ENCODE results near the gene RASGRF1.
"Not testable (repeated sequence)": the region's sequence is repeated elsewhere in the genome, so short reads cannot be mapped to it uniquely, and the experiment has no call there.

The RASGRF1 gene

GRCh38 chr15:78998526-78998925, 92.1 kb downstream of the RASGRF1 start:
- peaks cover 5% of the 10 kb centered on the region for H3K27me3 ChIP-seq (ENCODE audit: control insufficient read depth, insufficient read depth, low read length)
- no peaks in the 10 kb centered on the region for H3K36me3 ChIP-seq (ENCODE audit: control insufficient read depth, insufficient read depth, low read length)
- H3K4me3 ChIP-seq (ENCODE audit: low read depth, low read length): no peak overlapping the region
- H3K9me3 ChIP-seq (ENCODE audit: control insufficient read depth, insufficient read depth, low read length): no peaks in the 10 kb centered on the region
- no peak overlapping the region for H3K9ac ChIP-seq (ENCODE audit: low read depth, low read length)
- H3K4me1 ChIP-seq (ENCODE audit: control insufficient read depth, insufficient read depth, low read length): peaks cover 2% of the 10 kb centered on the region

- Histone ChIP-seq H3K4me3 (ENCODE audit: low read depth, low read length) (no peak overlapping the region), H3K27me3 (ENCODE audit: control insufficient read depth, insufficient read depth, low read length) (peaks cover 3% of the 10 kb centered on the region), H3K9me3 (ENCODE audit: control insufficient read depth, insufficient read depth, low read length) (no peaks in the 10 kb centered on the region), H3K36me3 (ENCODE audit: control insufficient read depth, insufficient read depth, low read length) (no peaks in the 10 kb centered on the region), H3K4me1 (ENCODE audit: control insufficient read depth, insufficient read depth, low read length) (peaks cover 2% of the 10 kb centered on the region), H3K9ac (ENCODE audit: low read depth, low read length) (no peak overlapping the region)
Measured at GRCh38 chr15:78997981-78998499, 92.5 kb downstream of the RASGRF1 start.

DNA sequence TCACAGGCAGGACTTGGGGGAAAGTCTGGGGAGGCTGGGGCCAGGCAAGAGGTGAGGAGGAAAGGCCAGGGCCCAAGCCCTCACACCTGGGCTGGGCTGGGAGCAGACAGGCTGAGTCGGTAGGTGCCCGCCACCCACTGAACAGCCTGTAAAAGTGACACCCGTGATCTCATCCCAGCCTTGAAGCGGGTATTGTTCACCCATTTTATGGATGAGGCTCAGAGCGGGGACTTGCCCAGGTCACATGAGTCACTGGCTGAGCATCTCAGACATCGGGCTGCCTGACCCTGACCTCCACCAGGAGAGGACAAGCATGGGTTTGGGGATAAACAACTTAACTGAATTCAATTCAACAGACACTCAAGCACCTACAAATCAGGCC, 93.7 kb downstream of the RASGRF1 start:
- no peaks in the 10 kb centered on the region for H3K36me3 ChIP-seq (ENCODE audit: control insufficient read depth, insufficient read depth, low read length)
- H3K9ac ChIP-seq (ENCODE audit: low read depth, low read length): no peak overlapping the region
- H3K4me1 ChIP-seq (ENCODE audit: control insufficient read depth, insufficient read depth, low read length): peaks cover 2% of the 10 kb centered on the region
- H3K4me3 ChIP-seq (ENCODE audit: low read depth, low read length): no peak overlapping the region
- H3K9me3 ChIP-seq (ENCODE audit: control insufficient read depth, insufficient read depth, low read length): no peaks in the 10 kb centered on the region
- H3K27me3 ChIP-seq (ENCODE audit: control insufficient read depth, insufficient read depth, low read length): no peaks in the 10 kb centered on the region

- no peaks in the 10 kb centered on the region for H3K9me3 ChIP-seq (ENCODE audit: control insufficient read depth, insufficient read depth, low read length)
- H3K9ac ChIP-seq (ENCODE audit: low read depth, low read length): no peak overlapping the region
- H3K4me3 ChIP-seq (ENCODE audit: low read depth, low read length): no peak overlapping the region
- H3K4me1 ChIP-seq (ENCODE audit: control insufficient read depth, insufficient read depth, low read length): no peaks in the 10 kb centered on the region
- H3K36me3 ChIP-seq (ENCODE audit: control insufficient read depth, insufficient read depth, low read length): no peaks in the 10 kb centered on the region
- no peaks in the 10 kb centered on the region for H3K27me3 ChIP-seq (ENCODE audit: control insufficient read depth, insufficient read depth, low read length)
Measured at GRCh38 chr15:78995921-78996893, 94.4 kb downstream of the RASGRF1 start.

DNA sequence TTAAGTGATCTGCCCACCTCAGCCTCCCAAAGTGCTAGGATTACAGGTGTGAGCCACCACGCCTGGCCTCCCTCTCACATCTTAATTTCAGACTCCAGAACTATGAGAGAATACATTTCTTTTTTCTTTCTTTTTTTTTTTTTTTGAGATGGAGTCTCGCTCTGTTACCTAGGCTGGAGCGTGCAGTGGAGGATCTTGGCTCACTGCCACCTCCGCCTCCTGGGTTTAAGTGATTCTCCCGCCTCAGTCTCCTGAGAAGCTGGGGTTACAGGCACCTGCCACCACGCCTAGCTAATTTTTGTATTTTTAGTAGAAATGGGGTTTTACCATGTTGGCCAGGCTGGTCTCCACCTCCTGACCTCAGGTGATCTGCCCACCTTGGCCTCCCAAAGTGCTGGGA, 95.4 kb downstream of the RASGRF1 start:
- H3K4me1 ChIP-seq (ENCODE audit: control insufficient read depth, insufficient read depth, low read length); H3K9me3 ChIP-seq (ENCODE audit: control insufficient read depth, insufficient read depth, low read length); H3K36me3 ChIP-seq (ENCODE audit: control insufficient read depth, insufficient read depth, low read length); H3K9ac ChIP-seq (ENCODE audit: low read depth, low read length); H3K4me3 ChIP-seq (ENCODE audit: low read depth, low read length); H3K27me3 ChIP-seq (ENCODE audit: control insufficient read depth, insufficient read depth, low read length): not testable (repeated sequence)

DNA sequence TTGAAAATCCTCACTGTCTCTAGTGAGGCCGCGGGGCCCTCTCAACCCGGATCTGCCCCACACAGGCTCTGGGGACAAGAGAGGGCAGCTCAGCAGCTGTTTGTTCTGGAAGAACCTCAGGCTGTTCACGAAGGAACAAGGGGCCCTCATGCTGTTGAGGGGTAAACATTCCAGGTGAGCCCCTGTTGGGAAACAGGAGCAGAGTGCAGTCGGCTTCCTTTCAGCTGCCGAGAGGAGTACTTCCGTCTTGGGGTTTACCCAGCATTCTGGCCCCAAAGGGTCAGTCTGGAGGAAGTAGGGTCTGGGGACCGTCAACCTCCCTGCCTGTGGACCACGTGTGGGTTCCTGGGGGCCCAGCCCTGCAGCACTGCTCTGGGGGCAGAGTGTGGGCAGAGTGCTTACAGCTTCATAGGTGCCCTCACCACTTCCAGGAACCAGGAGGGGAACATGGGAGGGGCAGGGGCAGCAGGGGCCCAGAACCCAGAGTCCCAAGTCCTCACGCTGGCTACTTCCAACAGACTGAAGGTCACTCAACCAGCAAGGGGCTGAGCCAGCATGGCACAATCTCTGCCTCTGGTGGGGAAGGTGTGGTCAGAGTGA, 96.5 kb downstream of the RASGRF1 start:
- Histone ChIP-seq H3K27me3 (ENCODE audit: control insufficient read depth, insufficient read depth, low read length) (no peaks in the 10 kb centered on the region), H3K9me3 (ENCODE audit: control insufficient read depth, insufficient read depth, low read length) (no peaks in the 10 kb centered on the region), H3K4me3 (ENCODE audit: low read depth, low read length) (no peak overlapping the region), H3K4me1 (ENCODE audit: control insufficient read depth, insufficient read depth, low read length) (no peaks in the 10 kb centered on the region), H3K36me3 (ENCODE audit: control insufficient read depth, insufficient read depth, low read length) (no peaks in the 10 kb centered on the region), H3K9ac (ENCODE audit: low read depth, low read length) (no peak overlapping the region)

DNA sequence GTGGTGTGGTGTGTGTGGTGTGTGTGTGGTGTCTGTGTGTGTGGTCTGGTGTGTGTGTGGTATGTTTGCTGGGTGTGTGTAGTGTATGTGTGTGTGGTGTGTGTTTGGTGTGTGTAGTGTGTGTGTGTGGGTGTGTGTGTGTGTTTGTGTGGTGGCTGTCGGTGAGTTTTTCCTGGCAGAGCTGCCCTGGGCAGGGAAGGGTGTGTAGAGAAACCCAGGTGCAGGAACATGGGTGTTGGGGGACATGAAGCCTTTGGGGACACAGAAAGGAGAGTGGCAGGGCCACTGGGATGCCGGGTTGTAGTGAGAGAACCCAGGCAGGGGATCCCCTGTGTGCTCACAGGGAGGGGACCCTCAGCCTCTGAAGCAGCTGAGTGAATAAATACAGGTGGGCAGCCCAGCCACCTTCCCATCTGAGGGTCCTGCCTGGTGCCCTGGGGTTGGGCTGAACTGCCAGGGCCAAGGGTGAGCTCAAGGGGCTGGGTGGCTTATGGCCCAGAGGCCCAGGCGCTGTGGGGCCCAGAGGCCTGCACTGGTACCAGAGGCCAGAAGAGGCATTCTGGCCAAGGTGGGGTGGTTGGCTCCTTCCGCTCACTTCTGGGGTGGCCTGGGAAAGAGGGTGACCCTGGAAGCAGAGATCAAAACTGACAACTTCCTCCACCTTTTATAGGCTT, 97.2 kb downstream of the RASGRF1 start:
- Histone ChIP-seq H3K9me3 (ENCODE audit: control insufficient read depth, insufficient read depth, low read length) (no peaks in the 10 kb centered on the region), H3K36me3 (ENCODE audit: control insufficient read depth, insufficient read depth, low read length) (no peaks in the 10 kb centered on the region), H3K27me3 (ENCODE audit: control insufficient read depth, insufficient read depth, low read length) (no peaks in the 10 kb centered on the region), H3K4me1 (ENCODE audit: control insufficient read depth, insufficient read depth, low read length) (no peaks in the 10 kb centered on the region), H3K9ac (ENCODE audit: low read depth, low read length) (no peak overlapping the region), H3K4me3 (ENCODE audit: low read depth, low read length) (no peak overlapping the region)

DNA sequence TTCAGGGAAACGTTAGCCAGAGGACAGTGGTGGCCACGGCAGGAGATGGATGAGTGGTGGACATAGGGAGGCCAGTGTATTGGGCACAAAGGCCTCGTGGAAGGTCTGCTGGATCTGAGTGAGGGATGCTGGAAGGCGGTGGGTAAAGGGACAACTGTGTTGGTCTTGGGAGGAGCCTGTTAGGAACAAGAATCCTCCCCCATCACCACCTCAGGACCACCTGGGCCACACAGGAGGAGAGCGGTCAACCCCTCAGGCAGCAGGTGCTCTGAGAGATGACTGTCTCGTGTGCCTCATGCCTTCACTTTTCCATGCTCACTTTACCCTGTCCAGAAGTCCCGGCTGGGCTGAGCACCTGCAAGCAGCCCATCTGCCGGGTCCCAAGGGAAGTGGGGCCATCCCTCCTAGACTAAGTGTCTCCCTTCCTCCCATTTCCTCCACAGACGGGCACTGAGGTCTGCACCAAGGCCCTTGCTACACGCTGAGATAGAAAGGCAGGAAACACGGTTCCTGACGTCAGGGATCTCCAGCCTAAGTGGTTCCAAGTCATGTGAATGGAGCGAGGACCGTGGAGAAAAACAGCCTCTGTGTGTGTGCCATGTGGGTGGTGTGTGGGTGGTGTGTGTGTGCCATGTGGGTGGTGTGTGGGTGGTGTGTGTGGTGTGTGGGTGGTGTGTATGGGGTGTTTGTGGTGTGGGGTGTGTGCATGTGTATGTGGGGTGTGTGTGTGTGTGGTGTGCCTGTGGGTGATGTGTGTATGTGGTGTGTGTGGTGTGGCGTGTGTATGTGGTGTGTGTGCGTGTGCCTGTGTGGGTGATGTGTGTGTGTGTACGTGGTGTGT, 97.9 kb downstream of the RASGRF1 start:
- Histone ChIP-seq H3K27me3 (ENCODE audit: control insufficient read depth, insufficient read depth, low read length) (no peaks in the 10 kb centered on the region), H3K36me3 (ENCODE audit: control insufficient read depth, insufficient read depth, low read length) (no peaks in the 10 kb centered on the region), H3K4me1 (ENCODE audit: control insufficient read depth, insufficient read depth, low read length) (no peaks in the 10 kb centered on the region), H3K9me3 (ENCODE audit: control insufficient read depth, insufficient read depth, low read length) (no peaks in the 10 kb centered on the region), H3K9ac (ENCODE audit: low read depth, low read length) (no peak overlapping the region), H3K4me3 (ENCODE audit: low read depth, low read length) (no peak overlapping the region)

- no peak overlapping the region for H3K4me3 ChIP-seq (ENCODE audit: low read depth, low read length)
- H3K4me1 ChIP-seq (ENCODE audit: control insufficient read depth, insufficient read depth, low read length): no peaks in the 10 kb centered on the region
- no peaks in the 10 kb centered on the region for H3K9me3 ChIP-seq (ENCODE audit: control insufficient read depth, insufficient read depth, low read length)
- H3K36me3 ChIP-seq (ENCODE audit: control insufficient read depth, insufficient read depth, low read length): no peaks in the 10 kb centered on the region
- H3K9ac ChIP-seq (ENCODE audit: low read depth, low read length): no peak overlapping the region
- H3K27me3 ChIP-seq (ENCODE audit: control insufficient read depth, insufficient read depth, low read length): no peaks in the 10 kb centered on the region
Measured at GRCh38 chr15:78991879-78992278, 98.7 kb downstream of the RASGRF1 start.

- Histone ChIP-seq H3K27me3 (ENCODE audit: control insufficient read depth, insufficient read depth, low read length) (no peaks in the 10 kb centered on the region), H3K4me3 (ENCODE audit: low read depth, low read length) (no peak overlapping the region), H3K4me1 (ENCODE audit: control insufficient read depth, insufficient read depth, low read length) (no peaks in the 10 kb centered on the region), H3K36me3 (ENCODE audit: control insufficient read depth, insufficient read depth, low read length) (no peaks in the 10 kb centered on the region), H3K9ac (ENCODE audit: low read depth, low read length) (no peak overlapping the region), H3K9me3 (ENCODE audit: control insufficient read depth, insufficient read depth, low read length) (no peaks in the 10 kb centered on the region)
Measured at GRCh38 chr15:78991476-78991875, 99.1 kb downstream of the RASGRF1 start.

GRCh38 chr15:78990278-78990677, 100.3 kb downstream of the RASGRF1 start:
- H3K9ac ChIP-seq (ENCODE audit: low read depth, low read length): no peak overlapping the region

More at GRCh38 chr15:78990278-78990677, 100.3 kb downstream of the RASGRF1 start:
- Histone ChIP-seq H3K4me3 (ENCODE audit: low read depth, low read length) (no peak overlapping the region), H3K27me3 (ENCODE audit: control insufficient read depth, insufficient read depth, low read length) (no peaks in the 10 kb centered on the region), H3K4me1 (ENCODE audit: control insufficient read depth, insufficient read depth, low read length) (no peaks in the 10 kb centered on the region), H3K9me3 (ENCODE audit: control insufficient read depth, insufficient read depth, low read length) (no peaks in the 10 kb centered on the region), H3K36me3 (ENCODE audit: control insufficient read depth, insufficient read depth, low read length) (no peaks in the 10 kb centered on the region)
